Amniotic epithelial cell (primary cell): ENCODE measurements around the gene PTGFR.

Source experiments
- DNase-seq: peaks from one replicate; pipeline ENCODE4 v3.0.0-alpha.2; 2010; ENCODE audit warnings: low read depth

The PTGFR gene

GRCh38 chr1:78490861-78491450 is at the start of gene PTGFR:
PTGFR (plus strand) TSS chr1:78490974; CDS start chr1:78492744, 1,770 bp downstream.
- DNase-seq, result peak; percentile 19

GRCh38 chr1:78441921-78442320 is 48.9 kb upstream of the PTGFR start:
- DNase-seq, result no peak

GRCh38 chr1:78447086-78447485 is 43.7 kb upstream of the PTGFR start:
- DNase-seq, result peak; percentile 9

GRCh38 chr1:78464449-78464891 is 26.3 kb upstream of the PTGFR start:
- DNase-seq, result peak; percentile 19

- no peak for DNase-seq
These were observed 25.6 kb upstream of the PTGFR start for GRCh38 chr1:78465143-78465542.

GRCh38 chr1:78468521-78468920 is 22.3 kb upstream of the PTGFR start:
- DNase-seq, result no peak

GRCh38 chr1:78469576-78469975 is 21.2 kb upstream of the PTGFR start:
- DNase-seq, result no peak

- no peak for DNase-seq
These were observed 18.7 kb upstream of the PTGFR start for GRCh38 chr1:78471890-78472620.

- no peak for DNase-seq
These were observed 17.8 kb upstream of the PTGFR start for GRCh38 chr1:78472851-78473496.

- no peak for DNase-seq
These were observed 16.7 kb upstream of the PTGFR start for GRCh38 chr1:78474092-78474491.

GRCh38 chr1:78475888-78476610 is 14.7 kb upstream of the PTGFR start:
- DNase-seq, result peak; percentile 57

- DNase-seq, result peak; percentile 5
These were observed 6.9 kb upstream of the PTGFR start for GRCh38 chr1:78483903-78484302.

GRCh38 chr1:78491451-78492071 is 787 bp downstream of the PTGFR start:
- DNase-seq, result peak; percentile 74

GRCh38 chr1:78492386-78492950 is 1.7 kb downstream of the PTGFR start:
- peak; percentile 95 for DNase-seq

- DNase-seq, result peak; percentile 57
These were observed 2.7 kb downstream of the PTGFR start for GRCh38 chr1:78493451-78493850.

GRCh38 chr1:78497201-78497600 is 6.4 kb downstream of the PTGFR start:
- no peak for DNase-seq

GRCh38 chr1:78500529-78500928 is 9.8 kb downstream of the PTGFR start:
- DNase-seq, result no peak

GRCh38 chr1:78501203-78501602 is 10.4 kb downstream of the PTGFR start:
- DNase-seq, result no peak

GRCh38 chr1:78511334-78511733 is 20.6 kb downstream of the PTGFR start:
- DNase-seq, result no peak

GRCh38 chr1:78516716-78517115 is 25.9 kb downstream of the PTGFR start:
- no peak for DNase-seq

- DNase-seq, result no peak
These were observed 28.7 kb downstream of the PTGFR start for GRCh38 chr1:78519446-78519845.

GRCh38 chr1:78520216-78520615 is 29.4 kb downstream of the PTGFR start:
- peak; percentile 42 for DNase-seq
